Right cardiac atrium (tissue), 5 donors: ENCODE data around the gene TMEM106C. TPM values are rescaled to one million over a fixed set of nuclear protein-coding genes. Genes with fewer than 3 reads are reported as not detected.

Experiments
- polyA plus RNA-seq: library from polyadenylated mRNA; stranded (reverse); fragments of 200-250 nt; gene quantifications from one replicate; pipeline ENCODE4 v1.2.3, GENCODE V29; 2013
- total RNA-seq, 4 donors: library from RNA; stranded (reverse); fragmentation: NEBNext Ultra II Directional; extraction: Animal tissue kit (Norgen Biotek cat#: 25700); gene quantifications; one replicate each; pipeline ENCODE4 v1.2.1, GENCODE V29; 2021
- donor health status: healthy with polysubstance abuse.
- donor health status: DM: no; HTN: yes; CAD: no.
- donor health status: DM: no; HTN: no; CAD: no.
- donor health status: DM: no; HTN: yes; CAD: no; lungs with severe emphysema.
- donor health status: DM: yes; HTN: yes; CAD: no.

The TMEM106C gene
- total and polyA plus RNA-seq, 5 donors: 67.8 to 85.7 (median 73.0) TPM

Other genes with a start within 250 kb of the TMEM106C start
- gene ENDOU, start 238.1 kb upstream of the TMEM106C start, total RNA-seq: under 1 TPM; 0.28 to 0.86 (median 0.51) TPM
- 0.45 TPM for gene ENDOU, start 238.1 kb upstream of the TMEM106C start, polyA plus RNA-seq
- gene RAPGEF3, start 204.7 kb upstream of the TMEM106C start, total RNA-seq: 10 to 100 TPM; 14.1 to 28.7 (median 23.3) TPM
- 44.9 TPM for gene RAPGEF3, start 204.7 kb upstream of the TMEM106C start, polyA plus RNA-seq
- gene SLC48A1, start 190.4 kb upstream of the TMEM106C start, total RNA-seq: 10 to 100 TPM; 26.5 to 30.1 (median 27.6) TPM
- gene SLC48A1, start 190.4 kb upstream of the TMEM106C start, polyA plus RNA-seq: 22.0 TPM
- 10 to 100 TPM; 46.5 to 60.1 (median 51.1) TPM for gene HDAC7, start 143.7 kb upstream of the TMEM106C start, total RNA-seq
- gene HDAC7, start 143.7 kb upstream of the TMEM106C start, polyA plus RNA-seq: 38.0 TPM
- gene VDR, start 58.6 kb upstream of the TMEM106C start, total RNA-seq: 1 to 10 TPM in 2 of 4 donors, under 1 TPM in 2; 0.93 to 3.0 (median 1.3) TPM
- gene VDR, start 58.6 kb upstream of the TMEM106C start, polyA plus RNA-seq: 0.27 TPM
- gene COL2A1, start 40.9 kb downstream of the TMEM106C start, total RNA-seq: not detected
- 0.07 TPM for gene COL2A1, start 40.9 kb downstream of the TMEM106C start, polyA plus RNA-seq
- gene SENP1, start 142.5 kb downstream of the TMEM106C start, total RNA-seq: 10 to 100 TPM in 1 of 4 donors, 1 to 10 TPM in 3; 7.7 to 12.8 (median 9.0) TPM
- gene SENP1, start 142.5 kb downstream of the TMEM106C start, polyA plus RNA-seq: 2.8 TPM
- gene PFKM, start 155.8 kb downstream of the TMEM106C start, total RNA-seq: 100 to 1,000 TPM; 322 to 429 (median 358) TPM
- gene PFKM, start 155.8 kb downstream of the TMEM106C start, polyA plus RNA-seq: 204 TPM
- 10 to 100 TPM; 58.5 to 69.9 (median 62.4) TPM for gene ASB8, start 193.9 kb downstream of the TMEM106C start, total RNA-seq
- gene ASB8, start 193.9 kb downstream of the TMEM106C start, polyA plus RNA-seq: 33.4 TPM
- gene CCDC184, start 220.0 kb downstream of the TMEM106C start, total RNA-seq: 1 to 10 TPM in 1 of 4 donors, under 1 TPM in 3; 0.71 to 1.1 (median 0.84) TPM
- 0.57 TPM for gene CCDC184, start 220.0 kb downstream of the TMEM106C start, polyA plus RNA-seq
- gene OR10AD1, start 239.7 kb downstream of the TMEM106C start, total RNA-seq: not detected
- gene OR10AD1, start 239.7 kb downstream of the TMEM106C start, polyA plus RNA-seq: not detected